Measurements from ENCODE around the gene ZBTB21.

DNA sequence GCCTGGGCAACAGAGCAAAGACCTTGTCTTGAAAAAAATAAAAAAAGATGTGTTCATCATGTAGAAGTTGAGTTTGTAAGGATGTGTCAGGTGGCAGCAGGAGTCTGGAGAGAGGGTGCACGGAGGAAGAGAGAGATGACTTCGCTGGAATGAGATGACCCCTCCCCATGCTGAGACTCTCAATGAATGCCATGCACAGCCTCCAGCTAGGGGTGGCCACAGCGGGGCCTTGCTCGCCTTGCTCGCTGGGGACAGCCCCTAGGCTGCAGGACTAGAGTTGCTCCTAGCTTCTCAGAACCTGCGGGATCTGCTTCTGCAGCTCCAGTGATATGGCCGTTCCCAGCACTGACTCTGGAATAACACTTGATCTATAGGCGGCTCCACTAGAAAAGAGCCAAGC lies 49.8 kb downstream of the ZBTB21 start:
- TF ChIP-seq EZH2phosphoT487 (IDR thresholded peaks at IDR 0.05; ENCODE audit: unreplicated experiment) (no peak), CREB1 (CRISPR knock-in tag; IDR thresholded peaks at IDR 0.05; ENCODE audit: low read depth) (no peak), EZH2 (IDR thresholded peaks at IDR 0.05; ENCODE audit: low read depth, unreplicated experiment) (no peak), POLR2AphosphoS5 (IDR thresholded peaks at IDR 0.05; ENCODE audit: low read depth) (no peak), NANOG (IDR thresholded peaks at IDR 0.05; ENCODE audit: borderline replicate concordance) (no peak), JUNB (IDR thresholded peaks at IDR 0.05; ENCODE audit: unreplicated experiment) (no peak)
- TF ChIP-seq, protein P1, sequence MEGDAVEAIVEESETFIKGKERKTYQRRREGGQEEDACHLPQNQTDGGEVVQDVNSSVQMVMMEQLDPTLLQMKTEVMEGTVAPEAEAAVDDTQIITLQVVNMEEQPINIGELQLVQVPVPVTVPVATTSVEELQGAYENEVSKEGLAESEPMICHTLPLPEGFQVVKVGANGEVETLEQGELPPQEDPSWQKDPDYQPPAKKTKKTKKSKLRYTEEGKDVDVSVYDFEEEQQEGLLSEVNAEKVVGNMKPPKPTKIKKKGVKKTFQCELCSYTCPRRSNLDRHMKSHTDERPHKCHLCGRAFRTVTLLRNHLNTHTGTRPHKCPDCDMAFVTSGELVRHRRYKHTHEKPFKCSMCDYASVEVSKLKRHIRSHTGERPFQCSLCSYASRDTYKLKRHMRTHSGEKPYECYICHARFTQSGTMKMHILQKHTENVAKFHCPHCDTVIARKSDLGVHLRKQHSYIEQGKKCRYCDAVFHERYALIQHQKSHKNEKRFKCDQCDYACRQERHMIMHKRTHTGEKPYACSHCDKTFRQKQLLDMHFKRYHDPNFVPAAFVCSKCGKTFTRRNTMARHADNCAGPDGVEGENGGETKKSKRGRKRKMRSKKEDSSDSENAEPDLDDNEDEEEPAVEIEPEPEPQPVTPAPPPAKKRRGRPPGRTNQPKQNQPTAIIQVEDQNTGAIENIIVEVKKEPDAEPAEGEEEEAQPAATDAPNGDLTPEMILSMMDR (conservative IDR thresholded peaks at IDR 0.05; ENCODE audit: low read depth in 2 of 2): no peak
- TF ChIP-seq, protein P2, sequence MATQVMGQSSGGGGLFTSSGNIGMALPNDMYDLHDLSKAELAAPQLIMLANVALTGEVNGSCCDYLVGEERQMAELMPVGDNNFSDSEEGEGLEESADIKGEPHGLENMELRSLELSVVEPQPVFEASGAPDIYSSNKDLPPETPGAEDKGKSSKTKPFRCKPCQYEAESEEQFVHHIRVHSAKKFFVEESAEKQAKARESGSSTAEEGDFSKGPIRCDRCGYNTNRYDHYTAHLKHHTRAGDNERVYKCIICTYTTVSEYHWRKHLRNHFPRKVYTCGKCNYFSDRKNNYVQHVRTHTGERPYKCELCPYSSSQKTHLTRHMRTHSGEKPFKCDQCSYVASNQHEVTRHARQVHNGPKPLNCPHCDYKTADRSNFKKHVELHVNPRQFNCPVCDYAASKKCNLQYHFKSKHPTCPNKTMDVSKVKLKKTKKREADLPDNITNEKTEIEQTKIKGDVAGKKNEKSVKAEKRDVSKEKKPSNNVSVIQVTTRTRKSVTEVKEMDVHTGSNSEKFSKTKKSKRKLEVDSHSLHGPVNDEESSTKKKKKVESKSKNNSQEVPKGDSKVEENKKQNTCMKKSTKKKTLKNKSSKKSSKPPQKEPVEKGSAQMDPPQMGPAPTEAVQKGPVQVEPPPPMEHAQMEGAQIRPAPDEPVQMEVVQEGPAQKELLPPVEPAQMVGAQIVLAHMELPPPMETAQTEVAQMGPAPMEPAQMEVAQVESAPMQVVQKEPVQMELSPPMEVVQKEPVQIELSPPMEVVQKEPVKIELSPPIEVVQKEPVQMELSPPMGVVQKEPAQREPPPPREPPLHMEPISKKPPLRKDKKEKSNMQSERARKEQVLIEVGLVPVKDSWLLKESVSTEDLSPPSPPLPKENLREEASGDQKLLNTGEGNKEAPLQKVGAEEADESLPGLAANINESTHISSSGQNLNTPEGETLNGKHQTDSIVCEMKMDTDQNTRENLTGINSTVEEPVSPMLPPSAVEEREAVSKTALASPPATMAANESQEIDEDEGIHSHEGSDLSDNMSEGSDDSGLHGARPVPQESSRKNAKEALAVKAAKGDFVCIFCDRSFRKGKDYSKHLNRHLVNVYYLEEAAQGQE (IDR thresholded peaks at IDR 0.05; ENCODE audit: unreplicated experiment): no peak
- TF ChIP-seq, protein P3, sequence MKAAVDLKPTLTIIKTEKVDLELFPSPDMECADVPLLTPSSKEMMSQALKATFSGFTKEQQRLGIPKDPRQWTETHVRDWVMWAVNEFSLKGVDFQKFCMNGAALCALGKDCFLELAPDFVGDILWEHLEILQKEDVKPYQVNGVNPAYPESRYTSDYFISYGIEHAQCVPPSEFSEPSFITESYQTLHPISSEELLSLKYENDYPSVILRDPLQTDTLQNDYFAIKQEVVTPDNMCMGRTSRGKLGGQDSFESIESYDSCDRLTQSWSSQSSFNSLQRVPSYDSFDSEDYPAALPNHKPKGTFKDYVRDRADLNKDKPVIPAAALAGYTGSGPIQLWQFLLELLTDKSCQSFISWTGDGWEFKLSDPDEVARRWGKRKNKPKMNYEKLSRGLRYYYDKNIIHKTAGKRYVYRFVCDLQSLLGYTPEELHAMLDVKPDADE (IDR thresholded peaks at IDR 0.05): no peak
